CD4-positive, alpha-beta T cell (primary cell): Measurements from ENCODE around the gene PTPN23. TPM values are rescaled to one million over a fixed set of nuclear protein-coding genes. Genes with fewer than 3 reads are reported as not detected.
"Not testable (repeated sequence)": the region's sequence is repeated elsewhere in the genome, so short reads cannot be mapped to it uniquely, and the experiment has no call there.

Experiments used
- ATAC-seq: fragments of 200-7000 bp; cut with Tn5 transposase; one replicate; pipeline ENCODE4 v1.10.0; 2022; ENCODE audit warnings: mild to moderate bottlenecking; ENCODE audit not compliant: poor library complexity
- CTCF ChIA-PET: fragments of 350-600 bp; sonication (Branson Sonifier 250); formaldehyde crosslinking; loops from one replicate; lab custom pipeline; 2021; ENCODE audit warnings: antibody characterized with exemption, inconsistent platforms; lab: Charles Lee
- POLR2A ChIA-PET: fragments of 350-600 bp; sonication (Branson Sonifier 250); formaldehyde crosslinking; loops from one replicate; lab custom pipeline; 2021; ENCODE audit warnings: antibody characterized with exemption, inconsistent platforms; lab: Charles Lee
- DNase-seq, 14 experiments: peaks; one replicate each; pipeline ENCODE4 v3.0.0-alpha.2; 2013 to 2020; ENCODE audit warnings: mixed read lengths in 2 of 14
- H3K27ac ChIP-seq, 2 donors: one replicate each; pipeline versions ENCODE4 v1.5.1 to v1.7.0; 2013; ENCODE audit warnings: low read length in 2 of 2, low read depth in 1 of 2, mild to moderate bottlenecking in 1 of 2
- H3K27me3 ChIP-seq, 2 experiments: 1 replicate in 1 of 2; 2 replicates in 1 of 2; pipeline versions ENCODE4 v1.6.1 to v1.7.0; 2013; ENCODE audit warnings: low read length in 2 of 2, control low read depth in 1 of 2, mild to moderate bottlenecking in 1 of 2, moderate library complexity in 1 of 2; ENCODE audit not compliant: insufficient read depth in 2 of 2, control insufficient read depth in 1 of 2
- H3K36me3 ChIP-seq: one replicate; pipeline ENCODE4 v1.6.1; 2013; ENCODE audit warnings: low read length, control low read depth; ENCODE audit not compliant: insufficient read depth
- H3K4me1 ChIP-seq: one replicate; pipeline ENCODE4 v1.6.1; 2013; ENCODE audit warnings: low read length, control low read depth; ENCODE audit not compliant: insufficient read depth
- H3K4me3 ChIP-seq: one replicate; pipeline ENCODE4 v1.5.1; 2013; ENCODE audit warnings: mild to moderate bottlenecking, low read length, moderate library complexity
- H3K9me3 ChIP-seq, 2 experiments: 1 replicate in 1 of 2; 2 replicates in 1 of 2; pipeline versions ENCODE4 v1.6.1 to v1.7.0; 2013; ENCODE audit warnings: low read length in 2 of 2, mild to moderate bottlenecking in 2 of 2, control low read depth in 1 of 2, moderate library complexity in 1 of 2; ENCODE audit not compliant: control insufficient read depth in 1 of 2, insufficient read depth in 1 of 2
- H3K27ac Mint-ChIP-seq: one replicate; pipeline ENCODE4 v1.8.0; 2020; ENCODE audit warnings: mixed read lengths
- H3K27me3 Mint-ChIP-seq: one replicate; pipeline ENCODE4 v1.8.0; 2021; ENCODE audit warnings: mixed read lengths
- H3K36me3 Mint-ChIP-seq: one replicate; pipeline ENCODE4 v1.8.0; 2021; ENCODE audit warnings: low read depth, mixed read lengths
- H3K4me1 Mint-ChIP-seq: one replicate; pipeline ENCODE4 v1.8.0; 2021; ENCODE audit warnings: low read depth, mixed read lengths
- H3K4me3 Mint-ChIP-seq: one replicate; pipeline ENCODE4 v1.8.0; 2020; ENCODE audit warnings: mild to moderate bottlenecking, mixed read lengths
- H3K9me3 Mint-ChIP-seq: one replicate; pipeline ENCODE4 v1.8.0; 2020; ENCODE audit warnings: mixed read lengths
- intact Hi-C, 2 experiments: fragments of 100-400 bp; cut with DNase I in 1 of 2; cut with micrococcal nuclease in 1 of 2; formaldehyde crosslinking; loops; one replicate each; pipeline versions ENCODE4 v1.15.1 to v1.9.0; 2023 to 2025; cut with DNase I, micrococcal nuclease
- total RNA-seq, 174 experiments: library from RNA in 2 of 174; stranded (reverse) in 2 of 174; gene quantifications; one replicate each; pipeline ENCODE4 v1.2.3 and lab custom pipeline; 2021 to 2026
- TF ChIP-seq, protein P1 (sequence below): fragments of 200-600 bp; IDR thresholded peaks from one replicate; pipeline ENCODE4 v1.8.0; 2022; ENCODE audit warnings: antibody characterized with exemption, mild to moderate bottlenecking

Gene PTPN23
- total RNA-seq, 2 experiments from 2014 or later: 27.3 to 35.7 TPM

DNA sequence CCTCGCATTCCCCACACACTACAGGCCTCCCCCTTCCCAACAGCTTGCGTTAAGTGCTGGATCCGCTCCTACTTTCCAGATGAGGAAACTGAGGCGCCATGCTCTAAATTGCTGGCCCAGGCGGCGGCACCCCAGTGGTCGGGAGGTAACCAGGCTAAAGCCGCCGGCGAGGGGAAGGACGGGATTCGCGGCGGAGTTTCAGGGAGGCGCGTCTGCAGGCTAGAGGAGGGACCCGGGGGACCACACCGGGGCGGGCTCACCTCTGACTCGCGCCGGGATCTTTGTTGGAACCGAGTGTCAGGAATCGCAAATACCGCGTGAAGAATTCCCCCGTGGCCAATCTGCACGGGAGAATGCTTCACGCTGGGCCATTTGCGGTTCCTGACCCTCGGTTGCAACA lies 24.6 kb upstream of the PTPN23 start:
- Mint-ChIP-seq H3K27me3 (no peaks in the 10 kb centered on the region), H3K4me1 (no peaks in the 10 kb centered on the region), H3K4me3 (no peak overlapping the region), H3K36me3 (peaks cover 9% of the 10 kb centered on the region), H3K9me3 (peaks cover 4% of the 10 kb centered on the region), H3K27ac (no peak overlapping the region)
- CTCF ChIA-PET: no interaction called here
- DNase-seq (no peak), ATAC-seq (no peak)
- no peaks in the 10 kb centered on the region for H3K4me1 ChIP-seq
- no peaks in the 10 kb centered on the region for H3K36me3 ChIP-seq
- TF ChIP-seq, protein P1, sequence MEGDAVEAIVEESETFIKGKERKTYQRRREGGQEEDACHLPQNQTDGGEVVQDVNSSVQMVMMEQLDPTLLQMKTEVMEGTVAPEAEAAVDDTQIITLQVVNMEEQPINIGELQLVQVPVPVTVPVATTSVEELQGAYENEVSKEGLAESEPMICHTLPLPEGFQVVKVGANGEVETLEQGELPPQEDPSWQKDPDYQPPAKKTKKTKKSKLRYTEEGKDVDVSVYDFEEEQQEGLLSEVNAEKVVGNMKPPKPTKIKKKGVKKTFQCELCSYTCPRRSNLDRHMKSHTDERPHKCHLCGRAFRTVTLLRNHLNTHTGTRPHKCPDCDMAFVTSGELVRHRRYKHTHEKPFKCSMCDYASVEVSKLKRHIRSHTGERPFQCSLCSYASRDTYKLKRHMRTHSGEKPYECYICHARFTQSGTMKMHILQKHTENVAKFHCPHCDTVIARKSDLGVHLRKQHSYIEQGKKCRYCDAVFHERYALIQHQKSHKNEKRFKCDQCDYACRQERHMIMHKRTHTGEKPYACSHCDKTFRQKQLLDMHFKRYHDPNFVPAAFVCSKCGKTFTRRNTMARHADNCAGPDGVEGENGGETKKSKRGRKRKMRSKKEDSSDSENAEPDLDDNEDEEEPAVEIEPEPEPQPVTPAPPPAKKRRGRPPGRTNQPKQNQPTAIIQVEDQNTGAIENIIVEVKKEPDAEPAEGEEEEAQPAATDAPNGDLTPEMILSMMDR: no peak
- POLR2A ChIA-PET: no interaction called here
- intact Hi-C loops: no loop called here
- H3K4me3 ChIP-seq: no peak overlapping the region
- H3K27me3 ChIP-seq: no peaks in the 10 kb centered on the region
- peaks cover 14 to 19% of the 10 kb centered on the region in 2 experiments for H3K9me3 ChIP-seq
- no peak overlapping the region for H3K27ac ChIP-seq

DNA sequence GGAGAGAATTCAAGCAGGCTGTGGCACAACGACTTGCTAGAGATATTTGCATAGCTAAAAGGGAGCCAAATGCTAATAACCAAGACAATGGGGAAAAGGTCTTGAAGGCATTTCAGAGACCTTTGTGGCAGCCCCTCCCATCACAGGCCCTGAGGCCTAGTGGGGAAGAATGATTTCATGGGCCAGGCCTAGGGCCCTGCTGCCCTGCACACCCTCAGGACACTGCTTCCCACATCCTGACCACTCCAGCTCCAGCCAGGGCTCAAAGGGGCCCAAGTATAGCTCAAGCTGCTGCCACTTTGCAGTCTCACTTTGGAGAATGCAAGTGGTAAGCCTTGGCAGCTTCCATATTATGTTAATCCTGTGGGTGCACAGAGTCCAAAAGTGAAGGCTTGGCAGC lies 21.5 kb upstream of the PTPN23 start:
- no peaks in the 10 kb centered on the region for H3K36me3 ChIP-seq
- no peak overlapping the region for H3K4me3 Mint-ChIP-seq
- intact Hi-C loops: no loop called here
- no peak overlapping the region for H3K27ac ChIP-seq
- H3K4me1 Mint-ChIP-seq: peaks cover 12% of the 10 kb centered on the region
- peaks cover 4% of the 10 kb centered on the region for H3K9me3 Mint-ChIP-seq
- TF ChIP-seq, protein P1: no peak
- no peak overlapping the region for H3K4me3 ChIP-seq
- no peaks in the 10 kb centered on the region for H3K27me3 ChIP-seq
- CTCF ChIA-PET: no interaction called here
- H3K27me3 Mint-ChIP-seq: no peaks in the 10 kb centered on the region
- H3K9me3 ChIP-seq: peaks cover 17 to 19% of the 10 kb centered on the region in 2 experiments
- peaks cover 13% of the 10 kb centered on the region for H3K4me1 ChIP-seq
- no peak for ATAC-seq
- no peak for DNase-seq
- POLR2A ChIA-PET: no interaction called here
- no peak overlapping the region for H3K27ac Mint-ChIP-seq
- peaks cover 15% of the 10 kb centered on the region for H3K36me3 Mint-ChIP-seq

DNA sequence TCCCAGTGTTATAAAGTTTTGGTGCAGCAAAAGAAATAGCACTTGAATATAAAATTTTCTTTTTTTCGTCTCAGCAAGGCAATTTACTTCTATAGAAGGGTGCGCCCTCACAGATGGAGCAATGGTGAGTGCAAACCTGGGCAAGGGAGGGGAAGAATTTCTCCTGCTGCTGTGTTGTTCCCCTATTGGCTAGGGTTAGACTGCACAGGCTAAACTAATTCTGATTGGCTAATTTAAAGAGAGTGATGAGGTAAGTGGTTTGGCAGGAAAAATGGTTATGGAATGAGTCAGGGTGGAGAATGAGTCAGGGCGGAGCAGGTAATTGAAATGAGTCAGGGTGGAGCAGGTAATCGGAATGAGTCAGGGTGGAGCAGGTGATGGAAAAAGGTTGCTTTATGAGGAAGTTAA lies 20.7 kb upstream of the PTPN23 start:
- peaks cover 13% of the 10 kb centered on the region for H3K4me1 ChIP-seq
- H3K27ac Mint-ChIP-seq, H3K36me3 ChIP-seq, H3K27me3 ChIP-seq, DNase-seq, intact Hi-C loops, ATAC-seq, H3K9me3 Mint-ChIP-seq, CTCF ChIA-PET, POLR2A ChIA-PET, H3K4me3 ChIP-seq, H3K27me3 Mint-ChIP-seq, H3K4me3 Mint-ChIP-seq, H3K27ac ChIP-seq: not testable (repeated sequence)
- H3K4me1 Mint-ChIP-seq: peaks cover 12% of the 10 kb centered on the region
- peaks cover 15% of the 10 kb centered on the region for H3K36me3 Mint-ChIP-seq
- H3K9me3 ChIP-seq: peaks cover 17 to 19% of the 10 kb centered on the region in 2 experiments

DNA sequence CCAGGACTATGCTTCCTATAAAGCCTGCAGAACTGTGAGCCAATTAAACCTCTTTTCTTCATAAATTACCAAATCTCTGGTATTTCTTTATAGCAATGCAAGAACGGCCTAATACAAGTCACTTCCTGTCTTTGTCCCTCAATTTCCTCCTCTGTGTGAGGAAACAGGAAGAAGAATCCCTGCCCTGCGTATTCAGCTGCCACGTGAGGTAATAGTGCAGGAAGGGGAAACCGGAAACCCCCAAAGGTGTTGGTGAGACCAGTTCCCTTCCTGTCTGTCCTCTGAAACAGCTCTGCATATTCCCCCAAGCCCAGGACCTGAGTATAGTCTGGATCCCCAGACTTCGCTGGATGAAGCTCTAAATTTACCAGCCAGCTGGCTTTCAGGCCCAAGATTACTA lies 18.1 kb upstream of the PTPN23 start:
- peaks cover 13% of the 10 kb centered on the region for H3K4me1 ChIP-seq
- Mint-ChIP-seq H3K27ac (peak overlapping the region; percentile 43), H3K4me3 (no peak overlapping the region), H3K4me1 (peaks cover 12% of the 10 kb centered on the region), H3K27me3 (no peaks in the 10 kb centered on the region), H3K9me3 (peaks cover 4% of the 10 kb centered on the region), H3K36me3 (peaks cover 15% of the 10 kb centered on the region)
- no peak overlapping the region for H3K4me3 ChIP-seq
- H3K27me3 ChIP-seq: no peaks in the 10 kb centered on the region
- peak overlapping the region in 1 of 2 donors; percentile 48 for H3K27ac ChIP-seq
- ChIA-PET CTCF (no interaction called here), POLR2A (interaction anchor here (1.9 kb wide), 1 partner anchor 18 kb away, joined by 10 read pairs; the partner anchor contains the start of gene PTPN23)
- DNase-seq: peak in 5 of 14 experiments; percentile 4 to 64 (median 49)
- H3K9me3 ChIP-seq: peaks cover 17 to 19% of the 10 kb centered on the region in 2 experiments
- no peaks in the 10 kb centered on the region for H3K36me3 ChIP-seq
- peak; percentile 43 for ATAC-seq
- intact Hi-C loops: no loop called here
- TF ChIP-seq, protein P1: no peak
